ENCODE measurements around the gene BARX2. TPM values are rescaled to one million over a fixed set of nuclear protein-coding genes. Genes with fewer than 3 reads are reported as not detected.

Gene BARX2
- polyA plus RNA-seq, 1 donor from 2014 or later: not detected

DNA sequence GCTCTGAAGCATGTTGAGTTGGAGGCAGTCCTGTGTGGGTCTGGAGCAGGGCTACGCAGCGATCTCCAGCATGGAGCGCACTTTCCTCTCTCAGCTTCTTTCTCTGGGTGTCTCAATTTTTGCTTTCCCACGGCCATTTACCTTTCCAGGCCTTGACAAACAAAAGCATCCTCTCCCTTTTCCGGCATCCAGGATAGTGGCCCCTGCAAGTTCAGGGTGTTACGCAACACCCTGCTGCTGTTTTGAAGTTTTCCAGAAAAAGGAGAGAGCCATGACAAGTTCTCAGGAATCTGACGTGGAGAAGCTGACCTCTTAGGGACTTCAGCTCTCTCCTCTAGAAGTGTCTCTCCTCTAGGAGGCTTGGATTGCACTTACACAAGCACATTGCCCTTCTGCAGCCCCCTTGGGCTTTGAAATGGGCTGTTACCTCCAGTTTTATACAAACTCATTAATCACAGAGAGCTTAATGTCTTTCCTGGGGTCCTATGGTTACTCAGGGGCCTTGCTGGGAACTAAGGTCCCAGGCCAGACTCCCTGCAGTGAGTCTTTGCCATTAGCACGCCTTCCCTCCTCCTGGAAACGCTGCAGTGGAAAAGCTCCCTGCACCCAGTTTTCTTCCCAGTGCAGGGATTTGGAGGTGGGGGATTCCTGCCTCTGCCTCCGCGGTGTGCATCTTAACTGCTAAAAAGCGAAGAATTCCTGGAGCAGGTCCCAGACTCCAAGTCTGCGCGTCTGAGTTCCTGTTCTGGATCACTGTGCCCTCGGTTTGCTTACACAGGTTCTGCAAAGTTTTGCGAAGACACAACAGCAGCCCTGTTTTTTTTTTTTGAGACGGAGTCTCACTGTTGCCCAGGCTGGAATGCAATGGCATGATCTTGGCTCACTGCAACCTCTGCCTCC is 80.4 kb downstream of the BARX2 start:
- TF ChIP-seq REST (IDR thresholded peaks at IDR 0.05; ENCODE audit: borderline replicate concordance): no peak
- no peak for TF ChIP-seq RAD21 (conservative IDR thresholded peaks at IDR 0.05)
- no peak for TF ChIP-seq SMC3 (conservative IDR thresholded peaks at IDR 0.05; ENCODE audit: poor library complexity)
- TF ChIP-seq EP300 (conservative IDR thresholded peaks at IDR 0.05; ENCODE audit: poor library complexity, severe bottlenecking): no peak
- no peak for TF ChIP-seq TAF1 (IDR thresholded peaks at IDR 0.05; ENCODE audit: low read depth)
- TF ChIP-seq MXI1 (conservative IDR thresholded peaks at IDR 0.05; ENCODE audit: poor library complexity, severe bottlenecking): no peak
- no peak for TF ChIP-seq EZH2 (IDR thresholded peaks at IDR 0.05; ENCODE audit: borderline replicate concordance, insufficient read depth, low read length, poor library complexity, severe bottlenecking)
- TF ChIP-seq, protein P1, sequence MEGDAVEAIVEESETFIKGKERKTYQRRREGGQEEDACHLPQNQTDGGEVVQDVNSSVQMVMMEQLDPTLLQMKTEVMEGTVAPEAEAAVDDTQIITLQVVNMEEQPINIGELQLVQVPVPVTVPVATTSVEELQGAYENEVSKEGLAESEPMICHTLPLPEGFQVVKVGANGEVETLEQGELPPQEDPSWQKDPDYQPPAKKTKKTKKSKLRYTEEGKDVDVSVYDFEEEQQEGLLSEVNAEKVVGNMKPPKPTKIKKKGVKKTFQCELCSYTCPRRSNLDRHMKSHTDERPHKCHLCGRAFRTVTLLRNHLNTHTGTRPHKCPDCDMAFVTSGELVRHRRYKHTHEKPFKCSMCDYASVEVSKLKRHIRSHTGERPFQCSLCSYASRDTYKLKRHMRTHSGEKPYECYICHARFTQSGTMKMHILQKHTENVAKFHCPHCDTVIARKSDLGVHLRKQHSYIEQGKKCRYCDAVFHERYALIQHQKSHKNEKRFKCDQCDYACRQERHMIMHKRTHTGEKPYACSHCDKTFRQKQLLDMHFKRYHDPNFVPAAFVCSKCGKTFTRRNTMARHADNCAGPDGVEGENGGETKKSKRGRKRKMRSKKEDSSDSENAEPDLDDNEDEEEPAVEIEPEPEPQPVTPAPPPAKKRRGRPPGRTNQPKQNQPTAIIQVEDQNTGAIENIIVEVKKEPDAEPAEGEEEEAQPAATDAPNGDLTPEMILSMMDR (IDR thresholded peaks at IDR 0.05; ENCODE audit: poor library complexity, severe bottlenecking): no peak
- TF ChIP-seq POLR2AphosphoS5 (IDR thresholded peaks at IDR 0.05): no peak
- no peaks in the 10 kb centered on the region for H3K36me3 ChIP-seq (ENCODE audit: insufficient read depth, low read length)
- H4K20me1 ChIP-seq (ENCODE audit: insufficient read depth): no peaks in the 10 kb centered on the region
- no peaks in the 10 kb centered on the region for H3F3A ChIP-seq (ENCODE audit: insufficient read depth, low read length, poor library complexity, severe bottlenecking)
- no peaks in the 10 kb centered on the region for H3K79me2 ChIP-seq (replicated peaks; ENCODE audit: insufficient read depth, low read length)
- no peak overlapping the region for H2AFZ ChIP-seq (ENCODE audit: low read depth, low read length)
- H3K27me3 ChIP-seq (ENCODE audit: insufficient read depth, low read depth, low read length): no peaks in the 10 kb centered on the region
- no peak overlapping the region for H3K27ac ChIP-seq (ENCODE audit: low read length)
- H3K4me3 ChIP-seq (ENCODE audit: low read length): no peak overlapping the region
- H3K4me2 ChIP-seq (ENCODE audit: low read length): no peak overlapping the region
- no peaks in the 10 kb centered on the region for H3K9me2 ChIP-seq (ENCODE audit: insufficient read depth, low read length)
- H3K9me3 ChIP-seq (ENCODE audit: low read length): no peaks in the 10 kb centered on the region
- no peak overlapping the region for H3K9ac ChIP-seq (ENCODE audit: low read length)

DNA sequence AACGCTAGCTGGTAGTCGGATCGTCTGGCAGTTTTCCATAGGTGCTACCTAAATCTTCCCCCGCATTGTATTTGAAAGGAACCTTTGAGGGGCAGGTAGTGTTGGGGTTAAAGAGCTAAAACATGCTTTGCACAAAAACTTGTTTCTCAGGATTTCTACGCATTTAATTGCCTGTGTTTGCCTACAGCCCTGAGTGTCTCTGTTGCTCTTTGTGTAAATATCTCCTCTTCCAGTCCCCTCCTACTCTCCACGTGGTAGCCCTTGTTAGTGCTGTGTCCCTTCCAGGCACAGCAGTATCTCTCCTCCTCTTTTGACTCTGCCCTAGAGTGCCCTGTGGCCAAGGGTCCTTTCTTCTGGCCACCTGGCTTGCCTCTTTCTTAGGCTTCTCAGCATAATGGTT is 81.7 kb downstream of the BARX2 start:
- no peak overlapping the region for H2AFZ ChIP-seq (ENCODE audit: low read depth, low read length)
- no peaks in the 10 kb centered on the region for H4K20me1 ChIP-seq (ENCODE audit: insufficient read depth)
- H3F3A ChIP-seq (ENCODE audit: insufficient read depth, low read length, poor library complexity, severe bottlenecking): no peaks in the 10 kb centered on the region
- H3K36me3 ChIP-seq (ENCODE audit: insufficient read depth, low read length): no peaks in the 10 kb centered on the region
- H3K79me2 ChIP-seq (replicated peaks; ENCODE audit: insufficient read depth, low read length): no peaks in the 10 kb centered on the region
- H3K9me3 ChIP-seq (ENCODE audit: low read length): no peaks in the 10 kb centered on the region
- H3K9ac ChIP-seq (ENCODE audit: low read length): no peak overlapping the region
- no peak overlapping the region for H3K27ac ChIP-seq (ENCODE audit: low read length)
- H3K4me3 ChIP-seq (ENCODE audit: low read length): no peak overlapping the region
- no peak overlapping the region for H3K4me2 ChIP-seq (ENCODE audit: low read length)
- no peaks in the 10 kb centered on the region for H3K27me3 ChIP-seq (ENCODE audit: insufficient read depth, low read depth, low read length)
- TF ChIP-seq EZH2 (IDR thresholded peaks at IDR 0.05; ENCODE audit: borderline replicate concordance, insufficient read depth, low read length, poor library complexity, severe bottlenecking) (no peak), EP300 (conservative IDR thresholded peaks at IDR 0.05; ENCODE audit: poor library complexity, severe bottlenecking) (no peak), TAF1 (IDR thresholded peaks at IDR 0.05; ENCODE audit: low read depth) (no peak), RAD21 (conservative IDR thresholded peaks at IDR 0.05) (no peak), SMC3 (conservative IDR thresholded peaks at IDR 0.05; ENCODE audit: poor library complexity) (no peak), REST (IDR thresholded peaks at IDR 0.05; ENCODE audit: borderline replicate concordance) (no peak), POLR2AphosphoS5 (IDR thresholded peaks at IDR 0.05) (no peak), MXI1 (conservative IDR thresholded peaks at IDR 0.05; ENCODE audit: poor library complexity, severe bottlenecking) (no peak)
- TF ChIP-seq, protein P1 (IDR thresholded peaks at IDR 0.05; ENCODE audit: poor library complexity, severe bottlenecking): no peak
- no peaks in the 10 kb centered on the region for H3K9me2 ChIP-seq (ENCODE audit: insufficient read depth, low read length)

All from neural cell (in vitro differentiated cells).